A673 (cell line): ENCODE data around the gene TMSB4X. TPM values are rescaled to one million over a fixed set of nuclear protein-coding genes. Genes with fewer than 3 reads are reported as not detected.
A peak's percentile ranks its signal among the peaks of the same experiment; 100 is the strongest.

Source experiments
- BruUV-seq: library from RNA; stranded (reverse); fragments of 400-500 nt; replicated peaks from 2 replicates; lab custom pipeline; 2021; lab: Mats Ljungman, UMichigan
- CTCF ChIA-PET: fragments of 300-600 bp; sonication (Branson Sonifier 250); formaldehyde crosslinking; loops from one replicate; lab custom pipeline; 2022; ENCODE audit warnings: antibody characterized with exemption; lab: Charles Lee
- POLR2A ChIA-PET: fragments of 300-600 bp; sonication (Branson Sonifier 250); formaldehyde crosslinking; loops from one replicate; lab custom pipeline; 2022; ENCODE audit warnings: antibody characterized with exemption; ENCODE audit not compliant: low non-redundant PET; lab: Charles Lee
- DNase-seq: peaks from one replicate; pipeline ENCODE4 v3.0.0-alpha.2; 2015; ENCODE audit warnings: low spot score
- H3K27ac ChIP-seq: fragments of 200-600 bp; sonication (generic); 2 replicates; pipeline ENCODE4 v1.5.1; 2016; ENCODE audit warnings: mixed run types, low read depth, mild to moderate bottlenecking, mixed read lengths, antibody characterized with exemption, low read length; ENCODE audit not compliant: poor library complexity, severe bottlenecking
- H3K27me3 ChIP-seq: fragments of 200-600 bp; sonication (generic); replicated peaks from 2 replicates; pipeline ENCODE4 v1.6.1; 2017; ENCODE audit warnings: mixed run types, low read depth, mild to moderate bottlenecking, mixed read lengths, antibody characterized with exemption, low read length; ENCODE audit not compliant: insufficient read depth, poor library complexity
- H3K36me3 ChIP-seq: fragments of 200-600 bp; sonication (generic); 2 replicates; pipeline ENCODE4 v1.6.1; 2016; ENCODE audit warnings: mixed run types, mild to moderate bottlenecking, mixed read lengths, antibody characterized with exemption, low read length; ENCODE audit not compliant: insufficient read depth, poor library complexity, severe bottlenecking
- H3K4me1 ChIP-seq: fragments of 200-600 bp; sonication (generic); 2 replicates; pipeline ENCODE4 v1.6.1; 2017; ENCODE audit warnings: mixed run types, mild to moderate bottlenecking, mixed read lengths, antibody characterized with exemption, low read length; ENCODE audit not compliant: insufficient read depth, poor library complexity, severe bottlenecking
- H3K4me3 ChIP-seq: fragments of 200-600 bp; sonication (generic); 2 replicates; pipeline ENCODE4 v1.5.1; 2016; ENCODE audit warnings: low read depth, mixed run types, mild to moderate bottlenecking, mixed read lengths, low read length; ENCODE audit not compliant: poor library complexity, severe bottlenecking
- H3K9me3 ChIP-seq: fragments of 200-600 bp; sonication (generic); 2 replicates; pipeline ENCODE4 v1.6.1; 2016; ENCODE audit warnings: mixed run types, low read depth, mild to moderate bottlenecking, mixed read lengths, antibody characterized with exemption, low read length; ENCODE audit not compliant: poor library complexity, severe bottlenecking
- EZH2 ChIP-seq: fragments of 200-600 bp; sonication (generic); IDR thresholded peaks from 2 replicates; pipeline ENCODE4 v1.6.1; 2017; ENCODE audit warnings: borderline replicate concordance, low read depth, mild to moderate bottlenecking, mixed read lengths, antibody characterized with exemption, low read length; ENCODE audit not compliant: poor library complexity, severe bottlenecking
- intact Hi-C: fragments of 100-400 bp; cut with micrococcal nuclease; formaldehyde crosslinking; loops from one replicate; pipeline ENCODE4 v1.10.0; 2022; ENCODE audit not compliant: unreplicated experiment
- total RNA-seq: library from RNA; stranded (reverse); gene quantifications from 2 replicates; pipeline ENCODE4 v1.2.3, GENCODE V29; 2021
- TF ChIP-seq, protein P1 (sequence below): fragments of 300-800, 200-600 bp; sonication (generic); conservative IDR thresholded peaks from 2 replicates; pipeline ENCODE4 v1.5.1; 2017; ENCODE audit warnings: low read depth, mild to moderate bottlenecking, antibody characterized with exemption, low read length, moderate library complexity, mixed read lengths

Gene TMSB4X
- total RNA-seq, 1 experiment from 2014 or later, result 1,093 TPM

- TF ChIP-seq, protein P1, sequence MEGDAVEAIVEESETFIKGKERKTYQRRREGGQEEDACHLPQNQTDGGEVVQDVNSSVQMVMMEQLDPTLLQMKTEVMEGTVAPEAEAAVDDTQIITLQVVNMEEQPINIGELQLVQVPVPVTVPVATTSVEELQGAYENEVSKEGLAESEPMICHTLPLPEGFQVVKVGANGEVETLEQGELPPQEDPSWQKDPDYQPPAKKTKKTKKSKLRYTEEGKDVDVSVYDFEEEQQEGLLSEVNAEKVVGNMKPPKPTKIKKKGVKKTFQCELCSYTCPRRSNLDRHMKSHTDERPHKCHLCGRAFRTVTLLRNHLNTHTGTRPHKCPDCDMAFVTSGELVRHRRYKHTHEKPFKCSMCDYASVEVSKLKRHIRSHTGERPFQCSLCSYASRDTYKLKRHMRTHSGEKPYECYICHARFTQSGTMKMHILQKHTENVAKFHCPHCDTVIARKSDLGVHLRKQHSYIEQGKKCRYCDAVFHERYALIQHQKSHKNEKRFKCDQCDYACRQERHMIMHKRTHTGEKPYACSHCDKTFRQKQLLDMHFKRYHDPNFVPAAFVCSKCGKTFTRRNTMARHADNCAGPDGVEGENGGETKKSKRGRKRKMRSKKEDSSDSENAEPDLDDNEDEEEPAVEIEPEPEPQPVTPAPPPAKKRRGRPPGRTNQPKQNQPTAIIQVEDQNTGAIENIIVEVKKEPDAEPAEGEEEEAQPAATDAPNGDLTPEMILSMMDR, result no peak
- TF ChIP-seq EZH2, result no peak
- Histone ChIP-seq H3K27me3 (no peaks in the 10 kb centered on the region), H3K4me3 (no peak overlapping the region), H3K36me3 (no peaks in the 10 kb centered on the region), H3K27ac (no peak overlapping the region), H3K9me3 (no peaks in the 10 kb centered on the region), H3K4me1 (peaks cover 6% of the 10 kb centered on the region)
- intact Hi-C loops, result no loop called here
- ChIA-PET CTCF (no interaction called here), POLR2A (no interaction called here)
- no peak for DNase-seq
- no TSS peak for BruUV-seq
Measured at GRCh38 chrX:12966151-12966550, 8.8 kb upstream of the TMSB4X start.

DNA sequence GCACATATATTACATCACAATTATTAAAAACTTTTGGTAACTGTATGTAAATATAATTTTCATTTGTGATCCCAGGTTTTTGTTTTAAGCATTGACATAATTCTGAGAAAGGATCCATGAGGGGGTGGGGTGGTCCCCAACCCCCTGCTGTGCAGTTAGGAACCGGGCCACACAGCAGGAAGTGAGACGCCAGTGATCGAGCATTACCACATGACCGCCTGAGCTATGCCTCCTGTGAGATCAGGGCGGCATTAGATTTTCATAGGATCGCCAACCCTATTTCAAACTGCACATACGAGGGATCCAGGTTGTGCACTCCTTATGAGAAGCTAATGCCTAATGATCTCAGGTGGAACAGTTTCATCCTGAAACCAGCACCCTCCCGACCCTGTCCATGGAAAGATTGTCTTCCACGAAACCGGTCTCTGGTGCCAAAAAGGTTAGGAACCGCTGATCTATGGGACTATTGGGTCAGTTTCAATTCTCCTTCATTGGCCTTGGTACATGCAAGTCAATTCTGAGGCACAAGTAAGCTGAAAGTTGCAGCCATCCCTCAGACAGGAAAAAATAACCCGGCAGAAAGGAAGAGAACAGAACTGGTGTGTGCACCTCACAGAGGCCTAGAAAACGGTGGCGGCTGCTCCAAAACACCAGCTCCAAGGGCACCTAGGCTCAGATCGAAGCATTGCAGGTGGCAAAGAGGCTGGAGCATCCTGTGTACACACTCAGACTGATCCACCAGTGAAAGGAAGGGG, 7.0 kb upstream of the TMSB4X start:
- H3K27ac ChIP-seq, result no peak overlapping the region
- H3K27me3 ChIP-seq, result no peaks in the 10 kb centered on the region
- no peak overlapping the region for H3K4me3 ChIP-seq
- TF ChIP-seq, protein P1, result no peak
- no peak for TF ChIP-seq EZH2
- intact Hi-C loops, result no loop called here
- H3K4me1 ChIP-seq, result peaks cover 6% of the 10 kb centered on the region
- no peak for DNase-seq
- BruUV-seq, result no TSS peak
- POLR2A ChIA-PET, result no interaction called here
- H3K36me3 ChIP-seq, result no peaks in the 10 kb centered on the region
- CTCF ChIA-PET, result no interaction called here
- no peaks in the 10 kb centered on the region for H3K9me3 ChIP-seq

DNA sequence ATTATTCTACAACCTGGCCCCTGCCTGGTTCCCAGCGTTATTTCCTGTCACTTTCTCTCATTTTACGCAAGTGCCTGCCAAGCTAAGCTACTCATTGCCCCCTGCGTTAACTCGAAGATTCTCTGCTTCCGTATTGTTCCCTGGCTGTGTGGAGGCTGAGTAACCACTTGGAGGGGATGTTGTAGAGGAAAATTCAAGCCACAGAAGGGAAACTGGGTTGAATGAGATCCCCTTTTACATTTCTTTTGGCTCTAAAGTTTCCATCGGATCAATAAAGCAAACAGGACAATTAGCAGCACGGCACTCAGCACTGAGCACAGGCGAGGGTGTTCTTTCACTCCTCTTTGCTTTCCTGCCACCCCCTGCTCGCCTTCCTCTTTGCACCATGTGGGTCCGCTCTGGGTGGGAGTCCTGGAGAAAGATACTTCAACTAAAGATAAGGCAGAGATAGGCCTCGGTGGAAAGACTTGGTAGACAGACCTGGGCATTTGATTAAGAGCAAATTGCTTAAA, 4.2 kb upstream of the TMSB4X start:
- BruUV-seq, result no TSS peak
- H3K36me3 ChIP-seq, result no peaks in the 10 kb centered on the region
- H3K4me3 ChIP-seq, result no peak overlapping the region
- no peaks in the 10 kb centered on the region for H3K27me3 ChIP-seq
- DNase-seq, result peak; percentile 73
- CTCF ChIA-PET, result interaction anchor here (0.5 kb wide), 1 partner anchor 818 kb away, joined by 5 read pairs; no protein-coding TSS in a partner anchor
- POLR2A ChIA-PET, result interaction anchor here (0.6 kb wide), 1 partner anchor 484 kb away, joined by 3 read pairs; no protein-coding TSS in a partner anchor
- intact Hi-C loops, result loop anchor here (2.0 to 10.0 kb wide), 3 partner anchors 254 to 674 kb away; no protein-coding TSS in a partner anchor
- H3K9me3 ChIP-seq, result no peaks in the 10 kb centered on the region
- H3K27ac ChIP-seq, result peak overlapping the region; percentile 18
- TF ChIP-seq, protein P1, result peak; percentile 54
- no peak for TF ChIP-seq EZH2
- H3K4me1 ChIP-seq, result peaks cover 6% of the 10 kb centered on the region
